ENCODE results near the gene TCF7. TPM values are rescaled to one million over a fixed set of nuclear protein-coding genes. Genes with fewer than 3 reads are reported as not detected.

The TCF7 gene
- total and polyA plus RNA-seq, 4 donors = 1.3 to 2.7 (median 2.2) TPM

DNA sequence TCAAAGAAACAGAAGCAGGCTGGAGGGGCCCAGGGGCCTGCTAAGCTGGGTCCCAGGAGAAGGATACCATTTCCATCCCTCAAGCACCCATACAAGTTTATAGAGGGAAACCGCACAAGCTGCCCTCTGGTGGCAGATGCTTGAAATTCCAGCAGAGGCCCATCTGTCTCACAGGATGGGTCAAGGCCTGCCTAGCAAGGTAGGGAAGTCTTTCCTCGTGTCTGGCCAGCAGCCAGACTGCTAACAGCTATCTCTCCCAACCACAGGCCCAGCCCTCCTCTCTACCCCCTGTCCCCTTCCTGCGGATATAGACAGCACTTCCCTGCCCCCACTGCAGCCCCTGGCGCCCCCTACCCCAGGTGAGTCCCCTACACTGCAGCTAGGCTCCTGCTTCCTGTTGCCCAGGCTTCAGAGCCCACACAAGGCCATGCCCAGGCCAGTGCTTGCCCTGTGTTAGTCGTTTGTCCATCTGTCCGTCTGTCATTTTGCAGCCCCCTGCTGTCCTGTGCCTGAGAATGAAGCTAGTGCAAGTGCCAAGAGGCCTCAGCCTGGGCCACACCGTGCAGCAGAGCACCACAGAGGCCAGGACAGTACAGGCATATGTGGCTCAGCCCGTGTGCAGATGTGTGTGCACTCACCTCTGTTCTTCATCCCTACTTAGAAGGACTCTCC lies 26.2 kb downstream of the TCF7 start:
- 42% methylated on average over 8 of the region's 8 CpGs for WGBS
- peaks cover 0 to 7% (median 0%) of the 10 kb centered on the region in 4 donors for H3K4me1 ChIP-seq (ENCODE audit: control insufficient read depth in 4 of 4, insufficient read depth in 4 of 4, low read length in 3 of 4)
- H3K9me3 ChIP-seq (ENCODE audit: control insufficient read depth in 4 of 4, low read length in 3 of 4) = no peaks in the 10 kb centered on the region
- no peak overlapping the region for H3K4me3 ChIP-seq (ENCODE audit: low read depth in 1 of 3, low read length in 3 of 3)
- peaks cover 2 to 26% (median 10%) of the 10 kb centered on the region in 4 donors for H3K36me3 ChIP-seq (ENCODE audit: control insufficient read depth in 4 of 4, insufficient read depth in 3 of 4, low read depth in 1 of 4, low read length in 3 of 4)
- TF ChIP-seq RXRA (IDR thresholded peaks at IDR 0.05) = no peak
- no peak for TF ChIP-seq ATF3 (IDR thresholded peaks at IDR 0.05)
- TF ChIP-seq REST (IDR thresholded peaks at IDR 0.05) = no peak
- TF ChIP-seq HNF4A (conservative IDR thresholded peaks at IDR 0.05) = peak in 1 of 2 donors; percentile 10
- TF ChIP-seq, protein P1, sequence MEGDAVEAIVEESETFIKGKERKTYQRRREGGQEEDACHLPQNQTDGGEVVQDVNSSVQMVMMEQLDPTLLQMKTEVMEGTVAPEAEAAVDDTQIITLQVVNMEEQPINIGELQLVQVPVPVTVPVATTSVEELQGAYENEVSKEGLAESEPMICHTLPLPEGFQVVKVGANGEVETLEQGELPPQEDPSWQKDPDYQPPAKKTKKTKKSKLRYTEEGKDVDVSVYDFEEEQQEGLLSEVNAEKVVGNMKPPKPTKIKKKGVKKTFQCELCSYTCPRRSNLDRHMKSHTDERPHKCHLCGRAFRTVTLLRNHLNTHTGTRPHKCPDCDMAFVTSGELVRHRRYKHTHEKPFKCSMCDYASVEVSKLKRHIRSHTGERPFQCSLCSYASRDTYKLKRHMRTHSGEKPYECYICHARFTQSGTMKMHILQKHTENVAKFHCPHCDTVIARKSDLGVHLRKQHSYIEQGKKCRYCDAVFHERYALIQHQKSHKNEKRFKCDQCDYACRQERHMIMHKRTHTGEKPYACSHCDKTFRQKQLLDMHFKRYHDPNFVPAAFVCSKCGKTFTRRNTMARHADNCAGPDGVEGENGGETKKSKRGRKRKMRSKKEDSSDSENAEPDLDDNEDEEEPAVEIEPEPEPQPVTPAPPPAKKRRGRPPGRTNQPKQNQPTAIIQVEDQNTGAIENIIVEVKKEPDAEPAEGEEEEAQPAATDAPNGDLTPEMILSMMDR (IDR thresholded peaks at IDR 0.05; ENCODE audit: low read depth, low read length, missing input control) = peak; percentile 85
- TF ChIP-seq RAD21 (IDR thresholded peaks at IDR 0.05) = peak; percentile 79 to 86
- H3K9ac ChIP-seq (ENCODE audit: low read depth in 1 of 2, low read length in 2 of 2) = no peak overlapping the region
- peak; percentile 77 for DNase-seq (ENCODE audit: low spot score)
- no peak overlapping the region for H3K27ac ChIP-seq (ENCODE audit: low read depth in 1 of 2, low read length in 2 of 2)
- no peaks in the 10 kb centered on the region for H3K27me3 ChIP-seq (ENCODE audit: control insufficient read depth in 4 of 4, insufficient read depth in 4 of 4, low read length in 3 of 4)

GRCh38 chr5:134141331-134142050 lies 27.0 kb downstream of the TCF7 start:
- Histone ChIP-seq H3K4me1 (ENCODE audit: control insufficient read depth in 4 of 4, insufficient read depth in 4 of 4, low read length in 3 of 4) (peaks cover 0 to 7% (median 0%) of the 10 kb centered on the region in 4 donors), H3K36me3 (ENCODE audit: control insufficient read depth in 4 of 4, insufficient read depth in 3 of 4, low read depth in 1 of 4, low read length in 3 of 4) (peaks cover 2 to 22% (median 10%) of the 10 kb centered on the region in 4 donors), H3K27ac (ENCODE audit: low read depth in 1 of 2, low read length in 2 of 2) (no peak overlapping the region), H3K4me3 (ENCODE audit: low read depth in 1 of 3, low read length in 3 of 3) (no peak overlapping the region), H3K27me3 (ENCODE audit: control insufficient read depth in 4 of 4, insufficient read depth in 4 of 4, low read length in 3 of 4) (no peaks in the 10 kb centered on the region), H3K9ac (ENCODE audit: low read depth in 1 of 2, low read length in 2 of 2) (no peak overlapping the region), H3K9me3 (ENCODE audit: control insufficient read depth in 4 of 4, low read length in 3 of 4) (no peaks in the 10 kb centered on the region)
- WGBS = 83% methylated on average over 9 of the region's 9 CpGs
- TF ChIP-seq, protein P1 (IDR thresholded peaks at IDR 0.05; ENCODE audit: low read depth, low read length, missing input control) = peak; percentile 3
- TF ChIP-seq RAD21 (IDR thresholded peaks at IDR 0.05) (peak in 1 of 2 donors; percentile 29), RXRA (IDR thresholded peaks at IDR 0.05) (no peak)
- DNase-seq (ENCODE audit: low spot score) = peak; percentile 9

Data from liver (tissue), 9 donors.